ENCODE measurements around the gene LRRC28.
A peak's percentile ranks its signal among the peaks of the same experiment; 100 is the strongest.

Gene LRRC28

GRCh38 chr15:99424131-99424571 is 172.9 kb downstream of the LRRC28 start:
- DNase-seq: no peak

GRCh38 chr15:99424978-99425656 is 173.8 kb downstream of the LRRC28 start:
- peak; percentile 10 for DNase-seq

- no peak for DNase-seq
Observed at GRCh38 chr15:99425657-99426301, 174.5 kb downstream of the LRRC28 start.

GRCh38 chr15:99426431-99427105 is 175.3 kb downstream of the LRRC28 start:
- DNase-seq: no peak

GRCh38 chr15:99427210-99427609 is 175.9 kb downstream of the LRRC28 start:
- no peak for DNase-seq

GRCh38 chr15:99427668-99428361 is 176.5 kb downstream of the LRRC28 start:
- no peak for DNase-seq

- DNase-seq: no peak
Observed at GRCh38 chr15:99429681-99430081, 178.4 kb downstream of the LRRC28 start.

- DNase-seq: no peak
Observed at GRCh38 chr15:99430881-99431401, 179.7 kb downstream of the LRRC28 start.

GRCh38 chr15:99431661-99432091 is 180.4 kb downstream of the LRRC28 start:
- no peak for DNase-seq

GRCh38 chr15:99432271-99433025 is 181.2 kb downstream of the LRRC28 start:
- DNase-seq: no peak

GRCh38 chr15:99433026-99433756 is 181.9 kb downstream of the LRRC28 start:
- no peak for DNase-seq

- no peak for DNase-seq
Observed at GRCh38 chr15:99433757-99434450, 182.6 kb downstream of the LRRC28 start.

- DNase-seq: no peak
Observed at GRCh38 chr15:99434506-99435112, 183.3 kb downstream of the LRRC28 start.

- DNase-seq: no peak
Observed at GRCh38 chr15:99435113-99435695, 183.9 kb downstream of the LRRC28 start.

- DNase-seq: no peak
Observed at GRCh38 chr15:99435877-99436541, 184.7 kb downstream of the LRRC28 start.

- DNase-seq: no peak
Observed at GRCh38 chr15:99436542-99437314, 185.4 kb downstream of the LRRC28 start.

GRCh38 chr15:99437315-99438223 is 186.3 kb downstream of the LRRC28 start:
- DNase-seq: no peak

- DNase-seq: no peak
Observed at GRCh38 chr15:99438224-99438585, 186.9 kb downstream of the LRRC28 start.
